HG03521 (cell line): Measurements from ENCODE around the gene SLC35F3.

Experiments used
- ATAC-seq: cut with Tn5 transposase; IDR thresholded peaks from one replicate; pipeline ENCODE4 v1.9.1; 2021; ENCODE audit warnings: mild to moderate bottlenecking, moderate library complexity; ENCODE audit not compliant: unreplicated experiment

SLC35F3 gene

DNA sequence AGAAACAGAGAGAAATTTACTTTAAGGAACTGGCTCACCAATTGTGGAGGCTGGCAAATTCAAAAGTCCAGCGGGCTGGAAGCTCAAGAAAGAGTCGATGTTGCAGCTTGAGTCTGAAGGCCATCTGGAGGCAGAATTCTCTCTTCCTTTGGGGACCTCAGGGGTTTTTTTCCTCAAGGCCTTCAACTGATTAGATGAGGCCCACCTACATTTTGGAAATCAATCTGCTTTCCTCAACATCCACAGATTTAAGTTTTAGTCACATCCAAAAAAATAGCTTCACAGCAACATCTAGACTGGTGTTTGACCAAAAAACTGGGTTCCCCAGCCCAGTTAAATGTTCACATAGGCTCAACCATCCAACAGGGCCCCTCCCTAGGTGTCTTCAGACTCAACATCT, 114.9 kb downstream of the SLC35F3 start:
- ATAC-seq = no peak

DNA sequence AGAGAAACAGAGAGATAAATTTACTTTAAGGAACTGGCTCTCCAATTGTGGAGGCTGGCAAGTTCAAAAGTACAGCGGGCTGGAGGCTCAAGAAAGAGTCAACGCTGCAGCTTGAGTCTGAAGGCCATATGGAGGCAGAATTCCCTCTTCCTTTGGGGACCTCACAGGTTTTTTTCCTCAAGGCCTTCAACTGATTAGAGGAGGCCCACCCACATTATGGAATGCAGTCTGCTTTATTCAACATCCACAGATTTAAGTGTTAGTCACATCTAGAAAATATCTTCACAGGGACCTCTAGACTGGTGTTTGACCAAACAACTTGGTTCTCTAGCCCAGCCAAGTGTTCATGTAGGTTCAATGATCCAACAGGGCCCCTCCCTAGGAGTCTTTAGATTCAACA, 117.8 kb downstream of the SLC35F3 start:
- ATAC-seq = no peak

DNA sequence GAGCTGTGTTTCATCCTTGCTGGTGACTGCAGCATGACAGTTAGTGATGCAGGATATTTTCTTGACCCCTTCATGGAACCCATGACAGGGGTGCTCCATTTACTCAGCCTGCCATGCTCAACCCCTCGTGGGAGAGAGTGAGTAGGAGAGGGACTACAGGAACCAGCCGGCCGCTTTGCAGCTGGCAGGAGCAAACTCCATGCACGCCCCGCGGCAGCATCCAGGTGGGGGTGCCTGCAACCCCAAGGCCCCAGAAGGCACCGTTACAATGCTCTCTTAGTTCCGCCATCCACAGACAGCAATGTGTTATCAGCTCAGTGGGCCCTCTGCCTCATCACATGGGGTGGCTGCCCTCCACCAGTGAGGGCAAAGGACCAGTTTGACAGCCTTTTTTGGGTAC, 135.1 kb downstream of the SLC35F3 start:
- no peak for ATAC-seq

DNA sequence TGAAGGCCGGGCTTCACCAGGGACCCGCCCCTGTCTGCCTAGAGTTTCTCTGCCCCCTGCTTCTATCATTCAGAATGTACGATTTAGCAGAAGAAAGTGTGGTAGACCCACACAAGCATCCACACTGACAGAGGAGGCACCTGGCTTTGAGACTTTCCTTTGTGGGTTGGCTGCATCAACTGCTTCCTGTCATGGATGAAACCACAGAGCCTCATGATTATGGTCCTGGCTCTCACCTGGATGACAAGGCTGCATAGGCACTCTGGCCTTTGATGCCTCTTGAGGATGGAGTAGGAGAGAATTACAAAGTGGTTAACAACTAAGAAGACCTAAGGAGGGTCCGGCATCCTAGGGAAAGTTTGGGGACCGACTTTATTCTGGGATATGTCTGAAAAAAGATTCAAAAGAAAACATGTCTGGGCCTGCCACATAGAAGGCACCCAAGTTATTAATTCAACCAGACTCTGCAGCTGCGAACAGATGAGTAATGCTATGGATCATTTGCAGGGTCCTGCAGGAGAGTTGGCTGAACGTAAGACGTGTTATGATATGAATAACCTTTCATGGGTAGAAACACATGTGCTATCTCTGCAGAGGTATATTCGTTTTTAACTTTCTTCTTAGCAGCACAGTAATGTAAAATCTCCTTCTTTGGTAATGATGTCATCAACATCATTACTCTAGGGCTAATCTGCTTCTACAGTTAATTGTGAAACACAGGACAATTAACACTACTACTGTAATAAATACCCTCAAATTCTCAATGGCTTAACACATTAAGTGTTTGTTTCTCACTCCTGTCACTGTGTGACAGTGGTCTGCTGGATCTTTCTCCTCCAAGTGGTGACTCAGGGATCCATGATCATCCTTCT, 136.2 kb downstream of the SLC35F3 start:
- no peak for ATAC-seq

DNA sequence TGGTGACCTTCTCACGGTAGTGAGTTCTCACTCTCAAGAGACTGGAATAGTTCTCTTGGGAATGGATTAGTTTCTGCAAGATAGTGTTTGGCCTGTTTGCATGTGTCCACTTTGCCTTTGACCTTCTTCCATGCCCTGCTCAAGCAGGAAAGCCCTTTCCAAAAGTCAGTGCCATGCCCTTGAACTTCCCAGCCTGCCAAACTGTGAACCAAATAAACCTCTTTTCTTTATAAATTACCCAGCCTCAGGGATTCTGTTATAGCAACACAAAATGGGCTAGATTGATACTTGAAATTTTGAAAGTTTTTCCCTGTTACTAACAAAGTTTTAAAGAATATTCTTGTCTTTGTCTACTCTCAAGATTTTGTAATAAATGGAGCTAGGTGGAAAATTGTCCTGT, 139.6 kb downstream of the SLC35F3 start:
- ATAC-seq = no peak

DNA sequence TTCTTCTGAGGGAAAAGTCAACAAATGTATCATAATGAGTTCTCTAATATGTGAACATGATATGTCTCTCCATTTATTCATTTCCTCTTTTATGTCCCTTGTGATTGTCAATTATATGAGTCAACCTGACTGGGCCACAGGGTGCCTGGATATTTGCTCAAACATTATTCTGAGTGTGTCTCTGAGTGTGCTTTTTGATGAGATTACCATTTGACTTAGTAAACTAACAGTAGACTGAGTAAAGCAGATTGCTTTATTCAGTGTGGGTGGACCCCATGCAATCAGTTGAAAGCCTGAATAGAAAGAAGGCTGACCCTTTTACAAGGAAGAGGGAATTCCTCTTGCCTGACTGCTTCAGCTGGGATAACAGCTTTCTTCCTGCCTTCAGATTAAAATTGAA, 142.6 kb downstream of the SLC35F3 start:
- ATAC-seq = no peak

DNA sequence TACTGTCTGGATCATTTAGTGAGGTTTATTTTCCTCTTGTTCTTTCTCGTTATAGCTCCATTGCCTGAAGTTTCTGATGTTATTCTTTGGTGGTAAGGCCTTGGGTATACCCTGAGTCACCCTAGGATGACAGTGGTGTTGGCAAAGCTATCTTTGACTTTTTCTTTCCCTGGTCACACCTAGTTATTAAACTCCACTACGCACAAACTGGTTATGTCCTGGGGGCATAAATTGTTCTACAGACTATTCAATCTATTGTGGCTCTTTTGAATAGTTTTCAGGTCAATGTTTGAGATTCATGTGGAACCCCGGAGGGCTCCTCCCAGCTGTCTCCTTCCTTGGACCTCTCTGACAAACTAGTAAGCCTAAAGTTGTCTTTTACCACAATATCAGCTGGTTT, 157.7 kb downstream of the SLC35F3 start:
- no peak for ATAC-seq

DNA sequence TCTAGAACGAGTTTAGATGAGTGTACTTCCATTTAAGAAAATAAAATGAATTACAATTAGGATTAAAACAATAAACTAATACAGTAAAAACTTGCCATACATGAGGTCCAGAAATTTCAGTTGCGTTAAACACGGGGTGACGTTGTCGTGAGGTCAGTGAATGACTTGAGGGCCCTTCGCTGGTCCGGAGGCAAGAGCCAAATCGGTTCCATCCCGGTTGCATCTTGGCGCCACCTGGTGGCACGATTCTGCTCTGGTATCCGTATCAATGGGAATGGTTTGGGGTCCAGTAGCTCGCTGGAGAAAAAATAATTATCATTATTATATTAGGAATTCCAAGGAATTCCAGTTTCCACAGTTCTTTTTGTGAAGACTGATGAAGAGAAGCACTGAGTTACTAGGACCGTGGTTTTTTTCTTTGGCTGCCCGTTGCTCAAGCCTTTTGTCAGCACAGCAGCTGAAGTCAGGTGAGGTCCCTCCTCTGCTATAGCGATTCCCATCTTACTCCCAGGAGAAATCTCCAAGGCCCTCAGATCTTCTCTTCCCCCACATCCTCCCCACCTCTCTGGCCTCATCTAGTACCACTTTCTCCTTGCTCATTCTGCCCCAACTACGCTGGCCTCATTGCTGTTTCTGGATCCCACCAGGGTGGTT, 161.4 kb downstream of the SLC35F3 start:
- peak; percentile 51 for ATAC-seq

DNA sequence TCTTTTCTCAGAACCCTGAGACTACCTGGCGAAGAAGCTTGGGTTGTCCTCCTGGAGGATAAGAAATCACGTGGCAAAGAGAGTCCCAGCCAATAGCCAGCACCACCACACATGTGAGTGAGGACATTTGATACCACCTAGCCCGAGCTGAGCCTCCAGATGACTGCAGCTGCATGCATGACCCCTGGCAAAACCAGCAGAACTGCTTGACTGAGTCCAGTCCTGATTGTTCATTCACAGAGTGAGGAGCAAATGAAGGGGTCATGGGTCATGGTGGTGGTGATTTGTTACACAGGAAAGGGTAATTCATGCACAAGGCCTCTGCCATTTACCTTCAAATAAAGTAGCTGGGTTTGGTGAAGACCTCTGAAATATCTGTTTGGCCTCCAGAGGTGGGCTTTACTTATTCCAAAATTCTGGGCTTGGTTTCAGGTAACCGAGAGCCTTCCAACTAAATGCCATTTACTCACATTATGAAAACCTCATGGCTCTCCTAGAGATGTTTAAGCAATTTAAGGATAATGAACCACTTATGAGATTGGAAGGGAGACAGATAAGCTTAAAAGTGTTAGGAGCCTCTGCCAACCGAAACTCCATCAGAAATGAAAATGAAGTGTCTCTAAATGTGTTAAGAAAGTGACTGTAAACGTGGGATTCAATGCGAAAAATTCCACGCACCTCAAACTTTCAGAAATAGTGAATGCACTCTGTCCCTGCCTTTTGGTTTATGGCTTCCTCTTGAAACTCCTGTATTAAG, 163.3 kb downstream of the SLC35F3 start:
- ATAC-seq = no peak

DNA sequence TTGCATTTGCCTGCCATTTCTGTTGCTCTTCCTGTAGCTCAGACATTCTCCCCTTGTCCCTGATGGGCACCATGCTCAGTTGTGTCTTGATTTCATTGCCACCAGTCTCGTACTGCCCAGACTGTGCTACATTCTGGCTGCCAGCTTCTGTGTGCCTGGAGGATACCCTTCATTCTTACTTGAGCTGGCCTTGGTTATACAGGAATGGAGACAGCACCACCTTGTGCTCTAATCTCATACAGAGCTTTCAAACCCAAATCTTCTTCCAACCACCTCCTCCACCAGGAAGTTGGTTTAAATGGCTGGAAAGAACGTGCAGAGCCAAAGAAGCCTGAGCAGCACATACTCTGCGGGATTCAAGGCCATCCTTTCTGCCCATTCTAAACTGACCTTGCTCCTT, 165.3 kb downstream of the SLC35F3 start:
- ATAC-seq = no peak

DNA sequence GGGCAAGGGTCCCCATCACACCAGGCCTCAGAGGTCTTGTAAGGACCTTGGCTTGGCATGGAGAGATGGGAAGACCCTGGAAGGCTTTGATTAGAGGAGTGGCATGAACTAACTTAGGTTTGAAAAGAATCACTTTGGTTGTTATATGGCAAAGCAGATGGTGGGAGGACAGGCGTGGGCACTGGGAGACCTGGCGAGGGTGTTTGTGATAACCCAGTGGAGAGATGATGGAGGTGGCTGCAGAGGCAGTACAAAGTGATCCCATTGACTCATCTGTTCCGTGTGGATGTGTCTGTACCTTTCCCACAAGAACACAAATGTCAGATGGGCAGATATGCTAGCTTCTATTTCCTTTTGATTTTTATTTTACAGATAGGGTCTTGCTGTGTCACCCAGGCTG, 168.3 kb downstream of the SLC35F3 start:
- ATAC-seq = no peak

DNA sequence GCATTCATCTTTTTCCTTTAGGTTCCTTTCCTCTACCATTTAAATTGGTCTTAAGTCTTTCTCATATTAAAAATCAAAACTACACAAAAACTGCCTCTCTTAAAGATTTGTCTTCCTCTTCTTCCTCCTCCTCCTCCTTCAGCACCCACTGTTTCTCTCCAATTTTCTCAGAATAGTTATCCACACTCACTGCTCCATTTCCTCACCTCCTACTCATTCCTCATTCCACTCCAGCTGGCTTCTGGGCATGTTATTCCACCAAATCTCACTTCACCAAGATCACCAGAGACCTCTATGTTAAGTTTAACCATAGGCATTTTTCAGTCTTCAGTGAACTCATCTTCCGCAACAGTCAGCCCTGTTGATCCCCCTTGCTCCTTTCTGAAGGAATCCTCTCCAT, 173.7 kb downstream of the SLC35F3 start:
- no peak for ATAC-seq

DNA sequence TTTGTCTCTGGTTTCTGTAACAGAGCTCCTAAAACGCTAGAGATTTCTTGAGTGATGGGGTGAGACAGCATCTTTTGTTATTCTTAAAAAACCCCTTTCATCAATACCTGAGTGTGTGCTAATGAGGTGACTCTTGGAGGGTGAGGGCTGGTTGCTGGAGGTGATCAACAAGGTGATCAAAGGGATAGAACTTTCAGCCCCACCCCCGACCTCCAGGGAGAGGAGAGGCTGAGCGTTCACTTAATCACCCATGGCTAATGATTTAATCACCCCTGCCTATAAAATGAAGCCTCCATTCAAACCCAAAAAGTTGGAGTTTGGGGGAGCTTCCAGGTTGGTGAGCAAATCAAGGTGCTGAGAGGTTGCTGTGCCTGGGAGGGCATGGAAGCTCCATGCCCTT, 175.4 kb downstream of the SLC35F3 start:
- ATAC-seq = no peak

DNA sequence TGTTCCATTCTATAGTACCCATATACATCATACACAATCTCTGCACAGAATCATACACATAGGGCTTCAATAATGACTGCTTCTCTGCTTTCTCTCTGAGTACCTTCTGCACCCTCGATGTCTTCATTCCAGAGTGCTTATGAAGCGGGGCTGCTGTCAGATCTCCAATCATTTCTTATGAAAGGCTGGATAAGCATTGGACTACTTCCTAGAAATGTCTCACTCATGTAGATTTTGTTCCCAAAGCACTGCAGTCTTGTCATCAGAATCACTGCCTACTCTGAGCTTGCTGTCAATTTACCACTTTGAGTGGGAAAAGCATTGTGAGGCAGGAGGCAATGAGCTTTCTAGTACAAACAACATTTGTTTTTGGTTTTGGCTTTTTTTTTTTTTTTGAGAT, 179.0 kb downstream of the SLC35F3 start:
- no peak for ATAC-seq

DNA sequence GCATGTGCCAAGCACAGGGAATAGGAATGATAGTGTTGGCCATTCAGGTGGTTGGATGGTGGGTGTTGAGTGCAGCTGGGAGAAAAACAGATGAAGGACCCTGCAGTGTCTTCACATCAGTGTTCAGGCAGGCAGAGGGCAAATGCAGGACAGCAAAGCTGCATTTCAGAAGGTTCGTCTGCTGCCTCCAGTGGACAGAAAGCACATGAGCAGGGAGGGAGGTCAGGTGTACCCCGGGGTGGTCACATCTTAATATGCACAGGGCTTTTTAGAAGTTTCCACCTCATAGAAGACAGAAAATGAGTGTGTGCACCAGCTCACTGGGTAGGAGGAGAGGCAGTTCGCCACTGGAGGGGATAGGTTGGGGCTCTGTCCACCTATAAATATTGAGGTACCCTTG, 184.9 kb downstream of the SLC35F3 start:
- no peak for ATAC-seq

DNA sequence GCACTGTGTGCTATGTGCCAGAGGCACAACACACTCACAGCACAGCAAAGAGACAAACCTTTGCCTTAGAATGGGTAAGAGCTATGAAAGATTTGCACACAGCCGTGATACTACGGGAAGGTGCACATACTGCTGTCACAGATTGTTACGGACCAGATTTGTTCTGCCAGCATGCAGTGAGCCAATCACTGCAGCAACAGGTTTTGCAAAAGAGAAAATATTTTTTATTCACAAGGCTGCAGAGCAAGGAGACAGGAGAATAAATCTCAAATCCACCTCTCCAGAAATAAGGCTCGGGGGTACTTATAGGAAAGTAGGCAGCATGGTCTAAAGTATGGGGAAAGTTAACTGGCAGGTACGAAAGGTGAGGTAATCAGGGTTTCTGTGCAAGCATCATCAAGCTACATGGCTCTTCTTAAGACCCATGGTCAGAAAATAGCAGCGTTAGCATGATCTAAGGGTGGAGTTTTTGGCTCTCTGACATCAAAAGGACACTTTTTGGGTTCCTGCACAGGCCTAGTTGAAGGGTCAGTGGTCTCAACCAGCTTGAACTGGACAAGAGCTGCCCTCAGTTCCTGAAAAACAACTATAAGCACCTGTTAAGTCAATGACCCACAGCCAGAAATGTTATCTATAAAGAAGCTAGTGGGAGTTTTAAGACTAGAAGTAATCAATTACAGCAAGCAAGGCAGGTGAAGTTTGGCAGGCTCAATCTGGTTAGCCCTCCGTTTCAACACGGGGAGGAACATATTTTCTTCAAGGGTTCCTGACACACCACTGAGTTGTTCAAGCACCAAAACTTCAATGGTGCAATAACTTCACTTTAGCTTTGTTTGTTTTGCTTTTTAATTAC, 186.0 kb downstream of the SLC35F3 start:
- ATAC-seq = no peak

DNA sequence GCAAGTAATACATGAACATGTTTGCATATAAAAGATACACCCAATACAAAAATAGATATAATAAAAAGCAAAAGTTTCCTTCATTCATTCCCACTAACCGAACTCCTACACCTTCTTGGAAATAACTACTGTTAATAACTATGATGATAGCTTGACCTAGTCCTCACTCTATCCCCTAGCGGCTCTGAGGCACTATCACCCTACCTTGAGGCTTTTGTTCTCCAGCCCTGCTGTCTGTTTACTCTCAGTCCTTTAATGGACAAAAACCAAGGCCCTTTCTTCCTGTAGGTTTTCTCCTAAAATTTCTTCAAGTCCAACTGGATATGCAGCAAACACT, 186.6 kb downstream of the SLC35F3 start:
- ATAC-seq = no peak

DNA sequence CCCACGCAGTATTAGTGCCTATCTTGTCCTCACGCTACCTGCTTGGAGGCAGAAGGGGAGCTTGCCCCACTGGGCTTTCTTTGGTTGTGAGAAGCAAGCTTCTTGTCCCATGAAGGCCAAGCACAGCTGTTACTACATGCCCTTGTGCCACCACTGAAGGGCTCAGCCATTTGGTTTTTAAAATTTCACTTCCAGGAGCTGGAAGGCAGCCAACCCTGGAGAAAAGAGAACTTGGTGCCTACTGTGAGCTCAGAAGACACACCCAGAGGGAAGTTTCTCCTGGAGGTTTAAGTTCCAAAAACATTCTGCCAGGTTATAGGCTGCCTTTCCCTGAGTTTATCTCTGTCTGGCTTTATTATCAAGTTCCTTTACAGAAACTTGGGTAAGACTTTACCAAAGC, 187.4 kb downstream of the SLC35F3 start:
- ATAC-seq = no peak

DNA sequence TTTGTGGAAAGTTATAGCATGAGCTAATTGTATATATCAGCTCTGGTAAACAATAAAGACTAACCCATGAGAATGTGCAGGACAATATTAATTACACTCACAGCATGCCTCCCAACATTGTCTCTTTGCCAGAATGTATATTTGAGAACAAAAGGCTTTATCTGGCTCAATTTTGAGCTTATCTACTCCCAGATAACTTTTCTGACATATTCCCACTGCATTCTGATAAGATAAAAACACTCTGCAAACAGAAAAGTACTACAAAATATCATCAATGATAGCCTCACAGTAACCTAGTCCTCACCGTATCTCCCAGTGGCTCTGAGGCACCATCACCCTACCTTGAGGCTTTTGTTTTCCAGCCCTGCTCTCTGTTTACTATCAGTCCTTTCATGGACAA, 188.6 kb downstream of the SLC35F3 start:
- no peak for ATAC-seq

DNA sequence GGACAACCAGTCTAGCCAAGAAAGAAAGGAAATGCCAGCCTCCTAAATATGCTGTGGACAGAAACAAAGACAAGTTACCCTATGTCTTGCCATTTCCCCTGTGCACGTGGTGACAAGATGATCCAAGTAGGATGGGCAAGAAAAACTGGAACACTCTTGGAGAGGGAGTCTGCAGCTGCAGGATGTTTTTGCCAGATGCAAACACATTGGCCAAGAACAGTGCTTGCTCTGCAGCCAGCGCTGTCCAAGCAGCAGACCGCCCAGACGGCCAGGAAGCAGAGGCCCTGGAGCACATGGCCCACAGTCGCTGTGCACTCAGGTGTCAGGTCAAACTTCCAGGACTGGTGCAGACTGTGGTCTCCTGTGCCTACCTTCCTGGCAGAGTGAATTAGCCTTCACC, 189.3 kb downstream of the SLC35F3 start:
- no peak for ATAC-seq

DNA sequence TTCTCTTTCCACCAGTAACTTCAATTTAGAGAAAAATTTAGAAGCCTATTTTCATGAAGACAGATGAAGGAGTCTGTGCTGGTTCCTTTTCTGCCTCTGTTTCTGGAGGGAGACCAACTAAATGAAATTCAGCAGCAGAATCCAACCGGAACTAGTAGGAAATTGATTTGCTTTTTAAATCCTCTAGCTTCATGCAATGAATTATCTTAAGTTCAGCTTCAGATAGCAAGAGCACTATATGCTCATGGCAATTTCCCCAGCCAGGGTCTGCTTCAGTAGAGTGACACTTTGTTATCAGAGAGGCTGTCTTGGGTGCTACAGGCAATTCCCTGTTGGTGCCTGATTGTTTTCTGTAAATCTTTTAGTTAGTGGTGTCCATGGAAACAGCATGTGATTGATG, 189.7 kb downstream of the SLC35F3 start:
- no peak for ATAC-seq
